DOHH2 (cell line): Measurements from ENCODE around the gene MYO10.

Experiments used
- H3F3A ChIP-seq: fragments of 200-600 bp; sonication (generic), shearing (Covaris generic); 2 replicates; pipeline ENCODE4 v1.6.0; 2016; ENCODE audit warnings: antibody characterized with exemption, mild to moderate bottlenecking; ENCODE audit not compliant: control insufficient read depth, insufficient read depth
- H3K27ac ChIP-seq: fragments of 200-600 bp; sonication (generic); 2 replicates; pipeline ENCODE4 v1.5.1; 2014; ENCODE audit warnings: low read depth, mild to moderate bottlenecking, low read length, moderate library complexity
- H3K27me3 ChIP-seq: fragments of 200-600 bp; sonication (generic); 2 replicates; pipeline ENCODE4 v1.6.1; 2014; ENCODE audit warnings: mild to moderate bottlenecking, low read length, mixed read lengths; ENCODE audit not compliant: control insufficient read depth
- H3K36me3 ChIP-seq: fragments of 200-600 bp; sonication (generic); 2 replicates; pipeline ENCODE4 v1.6.1; 2014; ENCODE audit warnings: mild to moderate bottlenecking, low read length, moderate library complexity, mixed read lengths; ENCODE audit not compliant: control insufficient read depth
- H3K4me1 ChIP-seq: fragments of 200-600 bp; sonication (generic); 2 replicates; pipeline ENCODE4 v1.6.1; 2014; ENCODE audit warnings: mild to moderate bottlenecking, low read length, mixed read lengths; ENCODE audit not compliant: control insufficient read depth
- H3K4me2 ChIP-seq: fragments of 200-600 bp; sonication (generic); 2 replicates; pipeline ENCODE4 v1.6.0; 2014; ENCODE audit warnings: mild to moderate bottlenecking, low read length, moderate library complexity
- H3K4me3 ChIP-seq: fragments of 200-600 bp; sonication (generic); 2 replicates; pipeline ENCODE4 v1.5.1; 2014; ENCODE audit warnings: mild to moderate bottlenecking, low read length, mixed read lengths
- H3K79me2 ChIP-seq: fragments of 200-600 bp; sonication (generic); 2 replicates; pipeline ENCODE4 v1.6.1; 2014; ENCODE audit warnings: mild to moderate bottlenecking, low read length, mixed read lengths; ENCODE audit not compliant: control insufficient read depth
- H3K9me2 ChIP-seq: fragments of 200-600 bp; sonication (generic); replicated peaks from 2 replicates; pipeline ENCODE4 v1.6.1; 2014; ENCODE audit warnings: mild to moderate bottlenecking, low read length, mixed read lengths; ENCODE audit not compliant: control insufficient read depth
- H3K9me3 ChIP-seq: fragments of 200-600 bp; sonication (generic); 2 replicates; pipeline ENCODE4 v1.6.1; 2014; ENCODE audit warnings: antibody characterized with exemption, low read length, mixed read lengths; ENCODE audit not compliant: control insufficient read depth, insufficient read depth
- H4K20me1 ChIP-seq: fragments of 200-600 bp; sonication (generic); 2 replicates; pipeline ENCODE4 v1.6.0; 2014; ENCODE audit warnings: low read depth, mild to moderate bottlenecking, antibody characterized with exemption, low read length, moderate library complexity; ENCODE audit not compliant: control insufficient read depth, insufficient read depth
- CTCF ChIP-seq: fragments of 200-600 bp; sonication (generic); IDR thresholded peaks from one replicate; pipeline ENCODE4 v1.5.1; 2014; ENCODE audit warnings: antibody characterized with exemption, mild to moderate bottlenecking, low read depth, low read length; ENCODE audit not compliant: poor library complexity, severe bottlenecking
- EZH2phosphoT487 ChIP-seq: fragments of 200-600 bp; sonication (generic); IDR thresholded peaks from 2 replicates; pipeline ENCODE4 v1.6.1; 2017; ENCODE audit warnings: borderline replicate concordance, mild to moderate bottlenecking, antibody characterized with exemption, low read length, moderate library complexity, mixed read lengths

MYO10 gene

DNA sequence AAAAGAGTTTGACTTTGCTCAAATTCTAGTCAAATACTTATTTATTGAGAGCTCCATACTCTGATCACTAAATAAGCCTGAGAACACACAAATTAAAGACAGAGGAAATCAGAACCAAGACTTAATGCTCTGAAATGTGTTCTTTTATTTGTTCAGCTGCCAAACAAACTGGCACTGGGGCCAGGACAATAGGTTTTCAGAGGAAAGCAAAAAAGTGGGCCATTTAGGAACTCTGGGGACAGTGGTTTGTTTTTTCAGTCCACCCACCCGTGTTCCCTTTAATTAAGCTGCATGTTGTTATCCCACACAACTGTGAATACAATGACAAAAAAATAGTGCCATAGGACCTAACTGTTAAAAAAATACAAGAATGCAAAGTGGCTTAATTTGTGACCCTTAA lies 223.9 kb downstream of the MYO10 start:
- Histone ChIP-seq H3K36me3 (no peaks in the 10 kb centered on the region), H3K27ac (no peak overlapping the region), H3K4me1 (no peaks in the 10 kb centered on the region), H3K27me3 (no peaks in the 10 kb centered on the region), H4K20me1 (no peaks in the 10 kb centered on the region), H3K4me2 (no peak overlapping the region), H3K4me3 (no peak overlapping the region), H3F3A (no peaks in the 10 kb centered on the region), H3K79me2 (no peaks in the 10 kb centered on the region), H3K9me2 (no peaks in the 10 kb centered on the region), H3K9me3 (no peaks in the 10 kb centered on the region)
- TF ChIP-seq EZH2phosphoT487 = no peak
- TF ChIP-seq CTCF = no peak

GRCh38 chr5:16709691-16710433 lies 226.2 kb downstream of the MYO10 start:
- H3K9me3 ChIP-seq = no peaks in the 10 kb centered on the region
- H3F3A ChIP-seq = no peaks in the 10 kb centered on the region
- no peaks in the 10 kb centered on the region for H3K9me2 ChIP-seq
- no peaks in the 10 kb centered on the region for H3K4me1 ChIP-seq
- no peaks in the 10 kb centered on the region for H4K20me1 ChIP-seq
- no peaks in the 10 kb centered on the region for H3K79me2 ChIP-seq
- H3K27me3 ChIP-seq = no peaks in the 10 kb centered on the region
- H3K36me3 ChIP-seq = no peaks in the 10 kb centered on the region
- no peak overlapping the region for H3K27ac ChIP-seq
- H3K4me3 ChIP-seq = no peak overlapping the region
- H3K4me2 ChIP-seq = no peak overlapping the region
- no peak for TF ChIP-seq CTCF
- no peak for TF ChIP-seq EZH2phosphoT487

DNA sequence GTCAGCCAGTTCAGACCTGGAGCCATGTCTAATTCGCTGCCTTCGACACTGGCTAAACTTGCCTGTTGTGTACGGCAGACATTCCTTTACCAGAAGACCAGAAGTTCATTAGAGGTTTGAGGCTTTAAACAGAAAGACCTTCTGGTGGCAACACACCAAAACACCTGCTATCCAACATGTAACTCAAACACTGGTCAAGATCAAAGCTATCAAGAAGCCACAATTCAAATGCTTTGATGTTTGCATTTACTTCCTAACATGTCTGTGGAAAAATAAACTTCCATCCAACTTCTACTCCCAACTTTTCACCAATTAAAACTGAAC lies 228.3 kb downstream of the MYO10 start:
- Histone ChIP-seq H3K27me3 (no peaks in the 10 kb centered on the region), H3K27ac (no peak overlapping the region), H3K9me2 (no peaks in the 10 kb centered on the region), H3K4me1 (no peaks in the 10 kb centered on the region), H3F3A (no peaks in the 10 kb centered on the region), H3K4me3 (no peak overlapping the region), H3K4me2 (no peak overlapping the region), H3K36me3 (no peaks in the 10 kb centered on the region), H4K20me1 (no peaks in the 10 kb centered on the region), H3K79me2 (no peaks in the 10 kb centered on the region), H3K9me3 (no peaks in the 10 kb centered on the region)
- TF ChIP-seq CTCF (no peak), EZH2phosphoT487 (no peak)
